ENCODE data around the gene METTL4.
"Not testable (repeated sequence)": the region's sequence is repeated elsewhere in the genome, so short reads cannot be mapped to it uniquely, and the experiment has no call there.

Gene METTL4

GRCh38 chr18:2557536-2557935, 13.8 kb downstream of the METTL4 start:
- DNase-seq = no peak

- no peak for DNase-seq
Measured at GRCh38 chr18:2555895-2556294, 15.4 kb downstream of the METTL4 start.

- DNase-seq = no peak
Measured at GRCh38 chr18:2554696-2555095, 16.6 kb downstream of the METTL4 start.

- DNase-seq = no peak
Measured at GRCh38 chr18:2551425-2551824, 19.9 kb downstream of the METTL4 start.

GRCh38 chr18:2549462-2549861, 21.8 kb downstream of the METTL4 start:
- no peak for DNase-seq

GRCh38 chr18:2547477-2548087, 23.7 kb downstream of the METTL4 start:
- DNase-seq = no peak

GRCh38 chr18:2545155-2545554, 26.1 kb downstream of the METTL4 start:
- DNase-seq = no peak

GRCh38 chr18:2541925-2542563, 29.3 kb downstream of the METTL4 start:
- DNase-seq = not testable (repeated sequence)

- no peak for DNase-seq
Measured at GRCh38 chr18:2540575-2540974, 30.7 kb downstream of the METTL4 start.

- no peak for DNase-seq
Measured at GRCh38 chr18:2538844-2539243, 32.5 kb downstream of the METTL4 start.

GRCh38 chr18:2538236-2538635, 33.1 kb downstream of the METTL4 start:
- DNase-seq = no peak

GRCh38 chr18:2537296-2537695, 34.0 kb downstream of the METTL4 start:
- no peak for DNase-seq

GRCh38 chr18:2536493-2536892, 34.8 kb downstream of the METTL4 start:
- DNase-seq = no peak

- DNase-seq = no peak
Measured at GRCh38 chr18:2536063-2536462, 35.2 kb downstream of the METTL4 start.

GRCh38 chr18:2535419-2535910, 35.8 kb downstream of the METTL4 start:
- no peak for DNase-seq

GRCh38 chr18:2534906-2535305, 36.4 kb downstream of the METTL4 start:
- no peak for DNase-seq

- no peak for DNase-seq
Measured at GRCh38 chr18:2532797-2533196, 38.5 kb downstream of the METTL4 start.

GRCh38 chr18:2531751-2532150, 39.6 kb downstream of the METTL4 start:
- DNase-seq = no peak

- DNase-seq = no peak
Measured at GRCh38 chr18:2529154-2529553, 42.2 kb downstream of the METTL4 start.

- DNase-seq = no peak
Measured at GRCh38 chr18:2526329-2526728, 45.0 kb downstream of the METTL4 start.

- not testable (repeated sequence) for DNase-seq
Measured at GRCh38 chr18:2524794-2525198, 46.5 kb downstream of the METTL4 start.

- DNase-seq = no peak
Measured at GRCh38 chr18:2522112-2522511, 49.2 kb downstream of the METTL4 start.

GRCh38 chr18:2518473-2518872, 52.8 kb downstream of the METTL4 start:
- DNase-seq = no peak

- no peak for DNase-seq
Measured at GRCh38 chr18:2515908-2516625, 55.2 kb downstream of the METTL4 start.
